Right lobe of liver (tissue), 6 donors: ENCODE data around the gene PCAT7. TPM values are rescaled to one million over a fixed set of nuclear protein-coding genes. Genes with fewer than 3 reads are reported as not detected.

Source experiments
- ATAC-seq, 4 donors: fragments of 200-7000 bp; cut with Tn5 transposase; one replicate each; pipeline ENCODE4 v1.9.1; 2020; ENCODE audit warnings: mild to moderate bottlenecking in 4 of 4, moderate library complexity in 4 of 4
- DNase-seq, 3 donors: peaks; one replicate each; pipeline ENCODE4 v3.0.0-alpha.2; 2020
- H3K27ac ChIP-seq, 3 donors: fragments of 200-600 bp; one replicate each; pipeline ENCODE4 v1.8.0; 2022
- H3K27me3 ChIP-seq, 2 donors: fragments of 200-600 bp; one replicate each; pipeline ENCODE4 v1.8.0; 2022
- H3K36me3 ChIP-seq, 4 donors: fragments of 200-600 bp; sonication (generic) in 1 of 4; one replicate each; pipeline versions ENCODE4 v1.5.1 to v1.8.0; 2017 to 2022; ENCODE audit warnings: control low read depth in 1 of 4
- H3K4me1 ChIP-seq, 4 donors: fragments of 200-600 bp; sonication (generic) in 1 of 4; one replicate each; pipeline versions ENCODE4 v1.5.1 to v1.8.0; 2017 to 2022; ENCODE audit warnings: control low read depth in 1 of 4
- H3K4me3 ChIP-seq, 3 donors: fragments of 200-600 bp; one replicate each; pipeline ENCODE4 v1.8.0; 2022
- H3K9me3 ChIP-seq, 4 donors: fragments of 200-600 bp; sonication (generic) in 1 of 4; one replicate each; pipeline versions ENCODE4 v1.5.1 to v1.8.0; 2017 to 2022; ENCODE audit warnings: control low read depth in 1 of 4
- POLR2A ChIP-seq: fragments of 450-650 bp; IDR thresholded peaks from one replicate; pipeline ENCODE4 v1.6.1; 2017; ENCODE audit warnings: antibody characterized with exemption, mild to moderate bottlenecking
- WGBS: methylation state at CpG from one replicate; pipeline ENCODE4 v1.1.6; 2018; ENCODE audit warnings: low coverage, low lambda C conversion rate; ENCODE audit not compliant: insufficient coverage; ENCODE audit errors: missing lambda C conversion rate; 5-methylcytosine and 5-hydroxymethylcytosine counted together
- intact Hi-C, 2 donors: fragments of 100-400 bp; cut with DNase I; formaldehyde crosslinking; loops; one replicate each; pipeline versions ENCODE4 v1.11.2 to v1.14.1; 2022
- total RNA-seq, 6 experiments: library from RNA; depleted of rRNA in 2 of 6; stranded (reverse); fragments of >200 nt in 2 of 6; fragmentation: NEBNext Ultra II Directional in 3 of 6; extraction: Animal tissue kit (Norgen Biotek cat#: 25700) in 3 of 6; gene quantifications; one replicate each; pipeline versions ENCODE4 v1.1.0 to v1.2.4, GENCODE V29; 2016 to 2023
- TF ChIP-seq, protein P1 (sequence below), 4 donors: fragments of 200-600 bp in 3 of 4; fragments of 450-650 bp in 1 of 4; IDR thresholded peaks; one replicate each; pipeline versions ENCODE4 v1.5.1 to v1.8.0; 2016 to 2022; ENCODE audit warnings: antibody characterized with exemption in 4 of 4, mild to moderate bottlenecking in 2 of 4
- donor health status: DM: no; HTN: yes; CAD: no.
- donor health status: DM: no; HTN: no; CAD: no.
- donor health status: DM: no; HTN: no; CAD: no.
- donor health status: DM: no; HTN: yes; CAD: no.
- donor health status: DM: no; HTN: yes; CAD: no.

Gene PCAT7
- total RNA-seq, 6 experiments from 2014 or later: 0.37 to 3.1 (median 0.96) TPM

DNA sequence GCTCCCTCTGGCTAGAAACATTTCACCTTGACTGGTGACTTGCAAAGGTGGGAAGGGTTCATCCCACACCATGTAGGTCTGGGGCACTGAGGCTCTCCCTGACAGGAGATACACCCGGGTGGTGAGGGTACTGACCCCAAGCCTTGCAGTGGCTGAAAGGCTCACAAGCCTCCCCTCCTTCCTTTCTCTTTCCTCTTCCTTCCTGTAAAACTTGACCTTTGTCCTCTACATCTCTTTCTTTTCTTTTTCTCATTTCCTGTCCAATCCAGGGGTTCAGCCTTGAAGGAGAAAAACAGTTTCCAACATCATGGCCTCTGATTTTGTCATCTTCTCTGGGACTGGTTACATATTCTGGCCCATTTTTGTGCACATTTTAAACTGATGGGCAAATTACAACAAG is 22.2 kb downstream of the PCAT7 start:
- H3K36me3 ChIP-seq: no peaks in the 10 kb centered on the region
- ATAC-seq (peak in 1 of 4 donors; percentile 33), DNase-seq (no peak)
- peaks cover 0 to 17% (median 6%) of the 10 kb centered on the region in 4 donors for H3K4me1 ChIP-seq
- no peak for TF ChIP-seq POLR2A
- TF ChIP-seq, protein P1, sequence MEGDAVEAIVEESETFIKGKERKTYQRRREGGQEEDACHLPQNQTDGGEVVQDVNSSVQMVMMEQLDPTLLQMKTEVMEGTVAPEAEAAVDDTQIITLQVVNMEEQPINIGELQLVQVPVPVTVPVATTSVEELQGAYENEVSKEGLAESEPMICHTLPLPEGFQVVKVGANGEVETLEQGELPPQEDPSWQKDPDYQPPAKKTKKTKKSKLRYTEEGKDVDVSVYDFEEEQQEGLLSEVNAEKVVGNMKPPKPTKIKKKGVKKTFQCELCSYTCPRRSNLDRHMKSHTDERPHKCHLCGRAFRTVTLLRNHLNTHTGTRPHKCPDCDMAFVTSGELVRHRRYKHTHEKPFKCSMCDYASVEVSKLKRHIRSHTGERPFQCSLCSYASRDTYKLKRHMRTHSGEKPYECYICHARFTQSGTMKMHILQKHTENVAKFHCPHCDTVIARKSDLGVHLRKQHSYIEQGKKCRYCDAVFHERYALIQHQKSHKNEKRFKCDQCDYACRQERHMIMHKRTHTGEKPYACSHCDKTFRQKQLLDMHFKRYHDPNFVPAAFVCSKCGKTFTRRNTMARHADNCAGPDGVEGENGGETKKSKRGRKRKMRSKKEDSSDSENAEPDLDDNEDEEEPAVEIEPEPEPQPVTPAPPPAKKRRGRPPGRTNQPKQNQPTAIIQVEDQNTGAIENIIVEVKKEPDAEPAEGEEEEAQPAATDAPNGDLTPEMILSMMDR (IDR thresholded peaks at IDR 0.05): no peak
- intact Hi-C loops: no loop called here
- no peak overlapping the region for H3K4me3 ChIP-seq
- peak overlapping the region in 2 of 3 donors; percentile 2 to 27 for H3K27ac ChIP-seq
- WGBS: 0% methylated on average over 1 of the region's 1 CpG
- H3K9me3 ChIP-seq: no peaks in the 10 kb centered on the region
- no peaks in the 10 kb centered on the region for H3K27me3 ChIP-seq

DNA sequence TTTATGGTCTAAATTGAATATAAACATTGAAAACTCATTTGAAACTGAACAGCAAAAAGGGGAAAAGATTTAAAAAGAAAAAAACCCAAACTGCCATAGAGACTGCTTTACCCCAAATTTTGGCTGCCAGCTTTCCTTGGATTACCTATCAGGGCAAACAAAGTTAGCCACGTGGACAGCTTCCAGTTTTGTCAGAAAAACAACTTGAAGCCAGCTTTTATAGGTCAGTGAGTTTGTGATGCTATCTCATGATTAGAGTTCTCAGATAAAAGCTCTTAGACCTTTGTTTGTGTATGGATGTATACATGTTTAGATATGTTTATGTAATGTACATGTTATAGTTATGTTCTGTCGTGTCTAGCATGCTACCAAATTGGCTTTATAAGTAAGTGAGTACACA is 22.7 kb downstream of the PCAT7 start:
- intact Hi-C loops: no loop called here
- H3K36me3 ChIP-seq: no peaks in the 10 kb centered on the region
- H3K27ac ChIP-seq: peak overlapping the region in 2 of 3 donors; percentile 2 to 27
- no peaks in the 10 kb centered on the region for H3K27me3 ChIP-seq
- no peaks in the 10 kb centered on the region for H3K9me3 ChIP-seq
- DNase-seq (peak in 1 of 3 donors; percentile 70), ATAC-seq (peak; percentile 82 to 91 (median 86))
- peaks cover 0 to 17% (median 6%) of the 10 kb centered on the region in 4 donors for H3K4me1 ChIP-seq
- WGBS: 23% methylated on average over 2 of the region's 2 CpGs
- TF ChIP-seq POLR2A: no peak
- TF ChIP-seq, protein P1 (IDR thresholded peaks at IDR 0.05): no peak
- no peak overlapping the region for H3K4me3 ChIP-seq

DNA sequence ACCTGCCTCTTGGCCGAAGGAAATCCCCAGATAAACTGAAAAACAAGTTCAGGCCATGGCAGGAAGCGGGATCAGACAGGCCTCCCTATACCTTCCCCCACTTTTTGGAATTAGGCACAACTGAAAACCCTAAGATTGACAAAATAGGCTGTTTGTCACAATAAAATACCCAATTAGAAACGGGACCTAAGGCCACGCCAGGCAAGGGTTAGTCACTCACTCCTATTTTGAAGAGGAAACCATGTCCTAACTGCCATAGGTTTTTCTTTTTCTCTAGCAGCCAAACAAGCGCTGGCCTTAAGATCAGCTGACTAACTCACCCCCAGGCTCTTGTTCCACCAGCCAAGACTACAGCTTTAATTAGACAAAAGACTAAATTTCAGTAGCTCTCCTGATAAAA is 26.8 kb downstream of the PCAT7 start:
- DNase-seq: no peak
- no peak for TF ChIP-seq POLR2A
- Histone ChIP-seq H3K4me3 (no peak overlapping the region), H3K4me1 (peaks cover 0 to 14% (median 6%) of the 10 kb centered on the region in 4 donors), H3K9me3 (no peaks in the 10 kb centered on the region), H3K36me3 (no peaks in the 10 kb centered on the region), H3K27ac (no peak overlapping the region), H3K27me3 (no peaks in the 10 kb centered on the region)
- no peak for ATAC-seq
- WGBS: 94% methylated on average over 4 of the region's 5 CpGs
- intact Hi-C loops: no loop called here

DNA sequence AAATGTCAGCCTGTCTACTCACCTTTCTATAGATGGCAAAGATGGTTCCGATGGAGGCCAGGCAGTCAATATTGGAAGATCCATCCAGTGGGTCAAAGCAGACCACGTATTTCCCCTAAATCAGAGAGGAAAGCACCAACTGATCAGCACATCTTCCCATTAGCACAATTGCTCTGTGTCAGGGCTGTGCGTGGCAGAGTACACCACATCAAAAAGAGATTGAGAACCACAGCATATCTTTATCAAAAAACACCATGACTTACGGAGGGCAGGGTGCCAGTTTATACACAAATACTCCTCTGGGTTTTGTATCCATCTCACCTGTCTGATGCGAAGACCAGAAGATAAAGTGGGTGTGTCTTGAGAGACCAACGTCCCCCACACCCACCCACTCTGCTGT is 29.7 kb downstream of the PCAT7 start:
- 76% methylated on average over 2 of the region's 6 CpGs for WGBS
- ATAC-seq: no peak
- intact Hi-C loops: no loop called here

DNA sequence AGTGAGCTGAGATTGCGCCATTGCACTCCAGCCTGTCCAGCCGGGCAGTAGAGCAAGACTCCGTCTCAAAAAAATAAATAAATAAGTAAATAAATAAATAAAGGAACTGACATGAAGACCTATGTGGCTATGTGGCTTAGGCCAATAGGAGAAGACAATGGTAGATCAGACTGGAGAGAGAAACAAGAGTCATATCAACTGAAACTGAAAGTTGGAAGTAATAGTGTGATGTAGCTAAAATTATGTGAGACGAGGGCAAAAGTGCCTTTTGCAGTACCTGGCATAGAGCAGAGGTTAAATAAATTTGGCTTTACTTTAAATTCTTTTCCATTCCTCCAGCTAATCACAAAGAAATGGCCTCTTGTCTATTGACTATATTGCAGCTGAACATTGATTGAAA is 31.4 kb downstream of the PCAT7 start:
- Histone ChIP-seq H3K36me3 (no peaks in the 10 kb centered on the region), H3K27ac (peak overlapping the region in 2 of 3 donors; percentile 16 to 61), H3K27me3 (no peaks in the 10 kb centered on the region), H3K9me3 (no peaks in the 10 kb centered on the region), H3K4me1 (no peaks in the 10 kb centered on the region), H3K4me3 (peak overlapping the region in 2 of 3 donors; percentile 27 to 28)
- TF ChIP-seq, protein P1 (IDR thresholded peaks at IDR 0.05): no peak
- no peak for TF ChIP-seq POLR2A
- 27% methylated on average over 4 of the region's 4 CpGs for WGBS
- intact Hi-C loops: no loop called here
- ATAC-seq: peak; percentile 74 to 90 (median 82)
- DNase-seq: peak in 1 of 3 donors; percentile 29

More for the DNA sequence above, 29.7 kb downstream of the PCAT7 start:
- TF ChIP-seq, protein P1 (IDR thresholded peaks at IDR 0.05): no peak
- no peak for TF ChIP-seq POLR2A
- DNase-seq: no peak
- Histone ChIP-seq H3K4me3 (no peak overlapping the region), H3K27ac (no peak overlapping the region), H3K27me3 (no peaks in the 10 kb centered on the region), H3K36me3 (no peaks in the 10 kb centered on the region), H3K9me3 (no peaks in the 10 kb centered on the region), H3K4me1 (no peaks in the 10 kb centered on the region)
